Measurements from ENCODE around the gene B4GAT1. TPM values are rescaled to one million over a fixed set of nuclear protein-coding genes. Genes with fewer than 3 reads are reported as not detected.

The B4GAT1 gene
- total RNA-seq, 1 experiment from 2014 or later, result 6.7 TPM

DNA sequence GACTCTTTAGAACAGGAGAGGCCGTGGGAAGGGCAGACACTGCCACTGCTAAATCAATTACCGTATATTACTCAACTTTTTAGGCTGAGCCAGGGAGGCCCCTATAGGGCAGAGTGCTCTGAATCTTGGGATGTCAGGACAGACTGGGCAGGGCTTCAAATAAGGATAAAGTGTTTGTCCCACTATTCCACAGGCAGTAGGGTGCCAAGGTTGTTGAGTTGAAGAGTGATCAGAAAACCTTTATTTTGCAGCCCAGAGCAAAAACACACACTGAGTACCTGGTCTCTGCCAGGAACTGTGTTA, 1.6 kb upstream of the B4GAT1 start:
- intact Hi-C loops (cut with micrococcal nuclease), result loop anchor here (2.0 kb wide), 1 partner anchor 40 kb away; no protein-coding TSS in a partner anchor
- Mint-ChIP-seq H3K36me3 (ENCODE audit: insufficient read depth, unreplicated experiment) (peaks cover 44% of the 10 kb centered on the region), H3K27me3 (ENCODE audit: insufficient read depth, unreplicated experiment) (no peaks in the 10 kb centered on the region), H3K4me1 (ENCODE audit: insufficient read depth, unreplicated experiment) (peaks cover 5% of the 10 kb centered on the region), H3K4me3 (ENCODE audit: unreplicated experiment) (no peak overlapping the region), H3K27ac (ENCODE audit: low read depth, unreplicated experiment) (no peak overlapping the region), H3K9me3 (ENCODE audit: unreplicated experiment) (no peaks in the 10 kb centered on the region)
- ChIA-PET POLR2A (no interaction called here), CTCF (no interaction called here)
- BruUV-seq (replicated peaks), result no TSS peak
- DNase-seq (ENCODE audit: unreplicated experiment), result no peak
- TF ChIP-seq, protein P1, sequence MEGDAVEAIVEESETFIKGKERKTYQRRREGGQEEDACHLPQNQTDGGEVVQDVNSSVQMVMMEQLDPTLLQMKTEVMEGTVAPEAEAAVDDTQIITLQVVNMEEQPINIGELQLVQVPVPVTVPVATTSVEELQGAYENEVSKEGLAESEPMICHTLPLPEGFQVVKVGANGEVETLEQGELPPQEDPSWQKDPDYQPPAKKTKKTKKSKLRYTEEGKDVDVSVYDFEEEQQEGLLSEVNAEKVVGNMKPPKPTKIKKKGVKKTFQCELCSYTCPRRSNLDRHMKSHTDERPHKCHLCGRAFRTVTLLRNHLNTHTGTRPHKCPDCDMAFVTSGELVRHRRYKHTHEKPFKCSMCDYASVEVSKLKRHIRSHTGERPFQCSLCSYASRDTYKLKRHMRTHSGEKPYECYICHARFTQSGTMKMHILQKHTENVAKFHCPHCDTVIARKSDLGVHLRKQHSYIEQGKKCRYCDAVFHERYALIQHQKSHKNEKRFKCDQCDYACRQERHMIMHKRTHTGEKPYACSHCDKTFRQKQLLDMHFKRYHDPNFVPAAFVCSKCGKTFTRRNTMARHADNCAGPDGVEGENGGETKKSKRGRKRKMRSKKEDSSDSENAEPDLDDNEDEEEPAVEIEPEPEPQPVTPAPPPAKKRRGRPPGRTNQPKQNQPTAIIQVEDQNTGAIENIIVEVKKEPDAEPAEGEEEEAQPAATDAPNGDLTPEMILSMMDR (IDR thresholded peaks at IDR 0.05; ENCODE audit: unreplicated experiment), result no peak

- peaks cover 43% of the 10 kb centered on the region for H3K36me3 Mint-ChIP-seq (ENCODE audit: insufficient read depth, unreplicated experiment)
- ChIA-PET CTCF (interaction anchor here (0.7 to 3.6 kb wide), 4 partner anchors 11 to 65 kb away, joined by 4 to 19 read pairs (median 7); partner anchors contain the start of gene RIN1), POLR2A (interaction anchor here (0.6 to 5.6 kb wide), 11 partner anchors 8 to 488 kb away, joined by 3 to 73 read pairs (median 7); partner anchors contain the start of genes RIN1 and YIF1A)
- no peaks in the 10 kb centered on the region for H3K27me3 Mint-ChIP-seq (ENCODE audit: insufficient read depth, unreplicated experiment)
- no peaks in the 10 kb centered on the region for H3K9me3 Mint-ChIP-seq (ENCODE audit: unreplicated experiment)
- intact Hi-C loops (cut with micrococcal nuclease), result no loop called here
- H3K4me1 Mint-ChIP-seq (ENCODE audit: insufficient read depth, unreplicated experiment), result peaks cover 19% of the 10 kb centered on the region
- no TSS peak for BruUV-seq (replicated peaks)
- TF ChIP-seq, protein P1 (IDR thresholded peaks at IDR 0.05; ENCODE audit: unreplicated experiment), result no peak
- peak overlapping the region; percentile 12 for H3K27ac Mint-ChIP-seq (ENCODE audit: low read depth, unreplicated experiment)
- peak overlapping the region; percentile 93 for H3K4me3 Mint-ChIP-seq (ENCODE audit: unreplicated experiment)
- no peak for DNase-seq (ENCODE audit: unreplicated experiment)
These were observed 679 bp downstream of the B4GAT1 start for GRCh38 chr11:66346476-66347424.

- DNase-seq (ENCODE audit: unreplicated experiment), result no peak
- ChIA-PET POLR2A (interaction anchor here (0.6 to 5.6 kb wide), 25 partner anchors 9 to 1566 kb away, joined by 3 to 73 read pairs (median 5); partner anchors contain the start of genes BANF1, DPP3, EIF1AD and FAM89B), CTCF (interaction anchor here (0.7 to 3.6 kb wide), 9 partner anchors 10 to 63 kb away, joined by 3 to 19 read pairs (median 7); partner anchors contain the start of gene RIN1)
- peak overlapping the region; percentile 93 for H3K27ac Mint-ChIP-seq (ENCODE audit: low read depth, unreplicated experiment)
- H3K4me3 Mint-ChIP-seq (ENCODE audit: unreplicated experiment), result peak overlapping the region; percentile 93
- no peaks in the 10 kb centered on the region for H3K9me3 Mint-ChIP-seq (ENCODE audit: unreplicated experiment)
- H3K36me3 Mint-ChIP-seq (ENCODE audit: insufficient read depth, unreplicated experiment), result peaks cover 38% of the 10 kb centered on the region
- no peaks in the 10 kb centered on the region for H3K27me3 Mint-ChIP-seq (ENCODE audit: insufficient read depth, unreplicated experiment)
- H3K4me1 Mint-ChIP-seq (ENCODE audit: insufficient read depth, unreplicated experiment), result peaks cover 23% of the 10 kb centered on the region
- BruUV-seq (replicated peaks), result no TSS peak
- intact Hi-C loops (cut with micrococcal nuclease), result no loop called here
- TF ChIP-seq, protein P1 (IDR thresholded peaks at IDR 0.05; ENCODE audit: unreplicated experiment), result no peak
These were observed 2.1 kb downstream of the B4GAT1 start for GRCh38 chr11:66345316-66345649.

GRCh38 chr11:66344550-66345315, 2.7 kb downstream of the B4GAT1 start, which contains the start of gene BRMS1:
Gene BRMS1, minus strand, starts transcription at chr11:66345104. Its CDS starts 2,870 bp downstream, at chr11:66342234.
- intact Hi-C loops (cut with micrococcal nuclease), result no loop called here
- peak; percentile 97 for DNase-seq (ENCODE audit: unreplicated experiment)
- Mint-ChIP-seq H3K4me3 (ENCODE audit: unreplicated experiment) (peak within 1 kb of the TSS; percentile 93), H3K27me3 (ENCODE audit: insufficient read depth, unreplicated experiment) (no peaks in the 10 kb centered on the region), H3K36me3 (ENCODE audit: insufficient read depth, unreplicated experiment) (peaks cover 41% of the 10 kb centered on the region), H3K27ac (ENCODE audit: low read depth, unreplicated experiment) (peak within 1 kb of the TSS; percentile 93), H3K4me1 (ENCODE audit: insufficient read depth, unreplicated experiment) (peaks cover 23% of the 10 kb centered on the region), H3K9me3 (ENCODE audit: unreplicated experiment) (no peaks in the 10 kb centered on the region)
- ChIA-PET POLR2A (interaction anchor here (0.7 to 5.6 kb wide), 26 partner anchors 9 to 1220 kb away, joined by 3 to 73 read pairs (median 5); partner anchors contain the start of genes BANF1, DPP3, EIF1AD and RAB1B), CTCF (interaction anchor here (0.7 to 3.6 kb wide), 13 partner anchors 9 to 145 kb away, joined by 3 to 19 read pairs (median 4); partner anchors contain the start of gene RIN1)
- TF ChIP-seq, protein P1 (IDR thresholded peaks at IDR 0.05; ENCODE audit: unreplicated experiment), result no peak
- TSS peak; percentile 73 for BruUV-seq (replicated peaks)

All from MCF 10A (cell line).